ENCODE measurements around the gene TMPRSS3.

DNA sequence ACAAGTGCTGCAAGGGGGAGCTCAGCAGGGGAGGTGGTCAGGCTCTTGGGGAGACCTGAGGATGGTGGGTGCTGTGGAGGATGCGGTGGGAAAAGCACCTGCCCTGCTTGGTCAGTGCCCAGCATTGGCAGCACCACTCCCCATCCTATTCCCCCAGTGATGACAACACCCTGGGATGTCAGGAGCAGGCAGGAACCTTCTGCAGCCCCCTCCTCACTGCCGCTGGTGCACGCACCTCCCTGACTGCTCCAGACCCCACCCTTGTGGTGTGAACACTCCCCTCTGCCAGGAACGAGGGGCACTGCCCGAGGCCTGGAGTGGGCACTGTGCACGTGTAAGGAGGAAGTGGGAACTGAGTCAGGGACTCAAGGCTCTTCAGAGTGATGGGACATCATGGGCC is 12.5 kb downstream of the TMPRSS3 start:
- TF ChIP-seq POLR2A (IDR thresholded peaks at IDR 0.05) (no peak), EP300 (IDR thresholded peaks at IDR 0.05; ENCODE audit: low read depth) (no peak)
- TF ChIP-seq, protein P1, sequence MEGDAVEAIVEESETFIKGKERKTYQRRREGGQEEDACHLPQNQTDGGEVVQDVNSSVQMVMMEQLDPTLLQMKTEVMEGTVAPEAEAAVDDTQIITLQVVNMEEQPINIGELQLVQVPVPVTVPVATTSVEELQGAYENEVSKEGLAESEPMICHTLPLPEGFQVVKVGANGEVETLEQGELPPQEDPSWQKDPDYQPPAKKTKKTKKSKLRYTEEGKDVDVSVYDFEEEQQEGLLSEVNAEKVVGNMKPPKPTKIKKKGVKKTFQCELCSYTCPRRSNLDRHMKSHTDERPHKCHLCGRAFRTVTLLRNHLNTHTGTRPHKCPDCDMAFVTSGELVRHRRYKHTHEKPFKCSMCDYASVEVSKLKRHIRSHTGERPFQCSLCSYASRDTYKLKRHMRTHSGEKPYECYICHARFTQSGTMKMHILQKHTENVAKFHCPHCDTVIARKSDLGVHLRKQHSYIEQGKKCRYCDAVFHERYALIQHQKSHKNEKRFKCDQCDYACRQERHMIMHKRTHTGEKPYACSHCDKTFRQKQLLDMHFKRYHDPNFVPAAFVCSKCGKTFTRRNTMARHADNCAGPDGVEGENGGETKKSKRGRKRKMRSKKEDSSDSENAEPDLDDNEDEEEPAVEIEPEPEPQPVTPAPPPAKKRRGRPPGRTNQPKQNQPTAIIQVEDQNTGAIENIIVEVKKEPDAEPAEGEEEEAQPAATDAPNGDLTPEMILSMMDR (IDR thresholded peaks at IDR 0.05): no peak
